ENCODE results near the gene ZFP36L1. TPM values are rescaled to one million over a fixed set of nuclear protein-coding genes. Genes with fewer than 3 reads are reported as not detected.

Gene ZFP36L1
- total and polyA plus RNA-seq, 10 of the 15 experiments (the other 5 are each of a cell fraction or from before 2014, with no cell fraction given) = 22.0 to 184 (median 66.1) TPM

DNA sequence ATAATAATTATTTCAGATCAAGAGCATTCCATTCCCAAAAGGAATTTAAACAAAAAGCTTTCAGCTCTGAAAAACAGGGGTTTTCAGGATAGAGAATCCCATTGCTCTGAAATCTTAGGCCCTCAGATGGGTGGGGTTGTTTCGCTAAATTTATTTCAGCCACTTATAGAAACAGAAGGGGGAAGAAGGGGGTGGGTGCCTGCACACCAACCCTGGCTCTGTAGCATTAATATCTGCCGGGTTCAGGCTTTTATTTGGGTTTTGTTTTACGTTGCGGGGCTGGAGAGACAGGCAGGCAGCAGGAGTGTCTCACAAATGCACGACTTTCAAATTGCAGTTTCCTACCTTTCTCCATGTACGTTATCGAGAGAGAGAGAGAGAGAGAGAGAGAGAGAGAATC is 12.5 kb upstream of the ZFP36L1 start:
- ATAC-seq (no peak), DNase-seq (ENCODE audit: low read depth, low spot score) (no peak), FAIRE-seq (no peak)
- WGBS (ENCODE audit: insufficient coverage, insufficient replicate concordance, low lambda C conversion rate, missing lambda C conversion rate) = 53% methylated on average over 7 of the region's 7 CpGs
- intact Hi-C loops (cut with micrococcal nuclease; ENCODE audit: unreplicated experiment) = no loop called here
- RAD21 ChIA-PET (ENCODE audit: unreplicated experiment) = interaction anchor here (1.4 kb wide), 1 partner anchor 9 kb away, joined by 4 read pairs; no protein-coding TSS in a partner anchor
- Histone ChIP-seq H2AFZ (ENCODE audit: control insufficient read depth, low read depth, low read length) (no peak overlapping the region), H3K27me3 (replicated peaks in 1 of 2; ENCODE audit: control insufficient read depth in 2 of 2, insufficient read depth in 2 of 2, low read length in 1 of 2) (no peaks in the 10 kb centered on the region), H3K4me1 (ENCODE audit: control insufficient read depth, insufficient read depth, low read length) (peaks cover 17% of the 10 kb centered on the region), H3K4me3 (no peak overlapping the region), H3K9me3 (replicated peaks; ENCODE audit: control insufficient read depth, insufficient read depth, low read length) (peaks cover 6% of the 10 kb centered on the region), H3K36me3 (ENCODE audit: control insufficient read depth in 2 of 2, insufficient read depth in 2 of 2, low read length in 1 of 2) (no peaks in the 10 kb centered on the region), H3K9ac (ENCODE audit: control insufficient read depth, insufficient read depth, low read length) (no peak overlapping the region), H3K4me2 (ENCODE audit: control insufficient read depth, insufficient read depth) (no peak overlapping the region), H3K27ac (ENCODE audit: control insufficient read depth, insufficient read depth) (no peak overlapping the region), H4K20me1 (ENCODE audit: control insufficient read depth, insufficient read depth) (no peaks in the 10 kb centered on the region), H3K79me2 (ENCODE audit: control insufficient read depth, insufficient read depth, low read length) (no peaks in the 10 kb centered on the region; the same call in 1 of the 2 replicates)
- POLR2A ChIA-PET = interaction anchor here (0.6 to 0.7 kb wide), 2 partner anchors 400 to 522 kb away, joined by 5 to 7 read pairs; no protein-coding TSS in a partner anchor
- SMC1A ChIA-PET (ENCODE audit: uncharacterized antibody, unreplicated experiment) = interaction anchor here (2.3 kb wide), 1 partner anchor 9 kb away, joined by 13 read pairs; no protein-coding TSS in a partner anchor
- BruUV-seq (replicated peaks) = no TSS peak
- in situ Hi-C loops (cut with MboI) = no loop called here
- TF ChIP-seq RCOR1 (conservative IDR thresholded peaks at IDR 0.05; ENCODE audit: low read depth, low read length) (no peak), NFIC (IDR thresholded peaks at IDR 0.05; ENCODE audit: low read depth, low read length) (no peak)
- CTCF ChIA-PET = no interaction called here

GRCh38 chr14:68801631-68802030 is 8.8 kb upstream of the ZFP36L1 start:
- intact Hi-C loops (cut with micrococcal nuclease; ENCODE audit: unreplicated experiment) = no loop called here
- no peak overlapping the region for H3K27ac ChIP-seq (ENCODE audit: control insufficient read depth, insufficient read depth)
- ATAC-seq (no peak), DNase-seq (ENCODE audit: low read depth, low spot score) (no peak), FAIRE-seq (no peak)
- H2AFZ ChIP-seq (ENCODE audit: control insufficient read depth, low read depth, low read length) = no peak overlapping the region
- H3K36me3 ChIP-seq (ENCODE audit: control insufficient read depth in 2 of 2, insufficient read depth in 2 of 2, low read length in 1 of 2) = no peaks in the 10 kb centered on the region
- H3K9ac ChIP-seq (ENCODE audit: control insufficient read depth, insufficient read depth, low read length) = no peak overlapping the region
- no peak overlapping the region for H3K4me3 ChIP-seq
- H3K79me2 ChIP-seq (ENCODE audit: control insufficient read depth, insufficient read depth, low read length) = no peaks in the 10 kb centered on the region; the same call in 1 of the 2 replicates
- H3K4me1 ChIP-seq (ENCODE audit: control insufficient read depth, insufficient read depth, low read length) = peaks cover 24% of the 10 kb centered on the region
- in situ Hi-C loops (cut with MboI) = no loop called here
- SMC1A ChIA-PET (ENCODE audit: uncharacterized antibody, unreplicated experiment) = interaction anchor here (1.3 to 3.3 kb wide), 2 partner anchors 12 to 542 kb away, joined by 3 to 19 read pairs; no protein-coding TSS in a partner anchor
- H3K4me2 ChIP-seq (ENCODE audit: control insufficient read depth, insufficient read depth) = no peak overlapping the region
- H3K27me3 ChIP-seq (replicated peaks in 1 of 2; ENCODE audit: control insufficient read depth in 2 of 2, insufficient read depth in 2 of 2, low read length in 1 of 2) = no peaks in the 10 kb centered on the region
- H4K20me1 ChIP-seq (ENCODE audit: control insufficient read depth, insufficient read depth) = no peaks in the 10 kb centered on the region
- RAD21 ChIA-PET (ENCODE audit: unreplicated experiment) = no interaction called here
- POLR2A ChIA-PET = no interaction called here
- no TSS peak for BruUV-seq (replicated peaks)
- peaks cover 8% of the 10 kb centered on the region for H3K9me3 ChIP-seq (replicated peaks; ENCODE audit: control insufficient read depth, insufficient read depth, low read length)
- TF ChIP-seq RELB (IDR thresholded peaks at IDR 0.05; ENCODE audit: low read depth) (peak; percentile 40; the same call in 1 of the 2 replicates), NBN (IDR thresholded peaks at IDR 0.05) (peak; percentile 44; the same call in 1 of the 2 replicates), MYC (IDR thresholded peaks at IDR 0.05; ENCODE audit: insufficient read depth, insufficient read length, insufficient replicate concordance, low read length, severe bottlenecking) (no peak), IKZF2 (IDR thresholded peaks at IDR 0.05) (peak in 1 of 2 experiments; percentile 21; a peak in 1 of 4 replicates)
- TF ChIP-seq, protein P1, sequence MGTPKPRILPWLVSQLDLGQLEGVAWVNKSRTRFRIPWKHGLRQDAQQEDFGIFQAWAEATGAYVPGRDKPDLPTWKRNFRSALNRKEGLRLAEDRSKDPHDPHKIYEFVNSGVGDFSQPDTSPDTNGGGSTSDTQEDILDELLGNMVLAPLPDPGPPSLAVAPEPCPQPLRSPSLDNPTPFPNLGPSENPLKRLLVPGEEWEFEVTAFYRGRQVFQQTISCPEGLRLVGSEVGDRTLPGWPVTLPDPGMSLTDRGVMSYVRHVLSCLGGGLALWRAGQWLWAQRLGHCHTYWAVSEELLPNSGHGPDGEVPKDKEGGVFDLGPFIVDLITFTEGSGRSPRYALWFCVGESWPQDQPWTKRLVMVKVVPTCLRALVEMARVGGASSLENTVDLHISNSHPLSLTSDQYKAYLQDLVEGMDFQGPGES (IDR thresholded peaks at IDR 0.05) = no peak
- CTCF ChIA-PET = interaction anchor here (1.0 kb wide), 1 partner anchor 9 kb away, joined by 3 read pairs; no protein-coding TSS in a partner anchor

Data from GM12878 (cell line).